ENCODE results near the gene GRIK3.

Gene GRIK3

DNA sequence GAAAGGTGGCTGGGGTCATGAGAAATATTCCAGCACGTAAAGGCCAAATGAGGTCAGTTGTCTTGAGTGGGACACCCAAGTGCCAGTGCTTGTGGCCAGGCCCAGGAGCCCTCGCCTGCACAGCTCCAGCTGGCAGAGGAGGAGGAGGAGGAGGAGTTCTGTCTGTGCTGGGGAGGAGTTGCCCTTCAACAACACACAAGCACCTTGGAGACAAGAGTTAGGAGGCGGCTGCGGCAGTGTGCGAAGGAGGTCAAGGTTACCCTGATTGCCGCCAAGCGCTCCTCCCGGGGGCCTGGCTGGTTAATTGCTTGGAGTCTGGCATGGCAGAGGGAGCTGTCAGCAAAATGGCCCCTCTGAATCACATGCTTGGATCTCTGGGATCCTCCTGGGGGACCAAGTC, 45.1 kb downstream of the GRIK3 start:
- TF ChIP-seq, protein P1, sequence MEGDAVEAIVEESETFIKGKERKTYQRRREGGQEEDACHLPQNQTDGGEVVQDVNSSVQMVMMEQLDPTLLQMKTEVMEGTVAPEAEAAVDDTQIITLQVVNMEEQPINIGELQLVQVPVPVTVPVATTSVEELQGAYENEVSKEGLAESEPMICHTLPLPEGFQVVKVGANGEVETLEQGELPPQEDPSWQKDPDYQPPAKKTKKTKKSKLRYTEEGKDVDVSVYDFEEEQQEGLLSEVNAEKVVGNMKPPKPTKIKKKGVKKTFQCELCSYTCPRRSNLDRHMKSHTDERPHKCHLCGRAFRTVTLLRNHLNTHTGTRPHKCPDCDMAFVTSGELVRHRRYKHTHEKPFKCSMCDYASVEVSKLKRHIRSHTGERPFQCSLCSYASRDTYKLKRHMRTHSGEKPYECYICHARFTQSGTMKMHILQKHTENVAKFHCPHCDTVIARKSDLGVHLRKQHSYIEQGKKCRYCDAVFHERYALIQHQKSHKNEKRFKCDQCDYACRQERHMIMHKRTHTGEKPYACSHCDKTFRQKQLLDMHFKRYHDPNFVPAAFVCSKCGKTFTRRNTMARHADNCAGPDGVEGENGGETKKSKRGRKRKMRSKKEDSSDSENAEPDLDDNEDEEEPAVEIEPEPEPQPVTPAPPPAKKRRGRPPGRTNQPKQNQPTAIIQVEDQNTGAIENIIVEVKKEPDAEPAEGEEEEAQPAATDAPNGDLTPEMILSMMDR (IDR thresholded peaks at IDR 0.05; ENCODE audit: extremely low read depth, missing control alignments) = no peak
- DNase-seq (ENCODE audit: low spot score) = no peak

DNA sequence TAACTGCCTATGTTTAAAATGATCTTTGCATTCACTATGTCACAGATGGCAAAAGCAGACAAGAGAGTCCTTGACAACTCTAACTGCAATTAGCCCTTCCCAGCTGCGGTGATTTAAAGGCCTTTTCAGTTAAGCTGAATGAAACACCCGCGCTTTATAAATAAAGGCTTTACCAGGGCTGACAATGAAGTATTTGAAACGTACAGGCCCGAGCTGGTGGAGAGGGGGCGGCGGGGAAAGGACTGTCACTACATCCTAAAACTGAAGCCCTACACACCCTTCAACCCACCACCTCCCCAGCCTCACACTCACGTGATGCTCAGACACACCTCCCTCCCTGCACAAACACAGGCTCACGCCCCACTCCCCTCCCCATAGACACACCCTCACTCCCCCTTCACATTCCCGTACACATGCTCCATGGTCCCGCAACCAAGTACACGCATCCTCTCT, 45.5 kb downstream of the GRIK3 start:
- TF ChIP-seq, protein P1 (IDR thresholded peaks at IDR 0.05; ENCODE audit: extremely low read depth, missing control alignments) = no peak

DNA sequence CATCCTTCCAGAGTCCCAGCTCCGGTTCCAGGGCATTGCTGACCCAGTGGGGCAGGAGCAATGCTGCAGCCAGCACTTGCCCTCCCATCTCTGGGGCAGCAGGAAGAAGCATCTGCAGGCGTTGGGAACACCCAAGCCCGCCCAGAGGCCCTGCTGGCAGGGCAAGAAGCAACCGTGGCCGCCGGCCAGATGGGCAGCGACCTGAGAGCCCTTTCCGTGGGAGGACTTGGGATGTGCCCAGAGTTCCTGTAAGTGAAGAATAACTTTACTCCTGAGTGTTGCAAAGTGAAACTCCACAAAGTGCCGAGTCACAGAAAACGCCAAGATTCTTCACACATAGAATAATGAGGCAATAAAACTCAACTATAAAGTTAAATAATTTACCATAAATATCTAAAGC, 46.0 kb downstream of the GRIK3 start:
- TF ChIP-seq, protein P1 (IDR thresholded peaks at IDR 0.05; ENCODE audit: extremely low read depth, missing control alignments) = no peak
- DNase-seq (ENCODE audit: low spot score) = no peak

More for the DNA sequence above, 45.5 kb downstream of the GRIK3 start:
- no peak for DNase-seq (ENCODE audit: low spot score)

DNA sequence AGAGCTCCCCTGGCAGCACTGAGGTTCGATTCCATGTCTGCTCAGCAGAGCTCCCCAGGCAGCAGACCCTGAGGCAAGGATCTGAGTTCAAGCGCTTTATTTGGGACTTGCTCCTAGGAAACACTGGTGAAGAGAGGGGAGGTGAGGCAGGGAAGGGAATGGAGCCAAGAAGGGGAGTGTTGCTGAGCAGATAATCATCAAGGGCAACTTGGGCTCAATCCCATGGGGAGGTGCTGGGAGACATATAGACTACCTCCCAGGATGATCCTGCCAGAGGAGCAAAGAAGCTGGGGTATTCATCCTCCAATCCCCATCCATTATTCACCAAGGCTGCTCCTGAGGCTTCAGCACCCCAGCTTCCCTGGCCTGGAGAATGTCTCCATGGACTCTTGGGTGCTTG, 47.0 kb downstream of the GRIK3 start:
- TF ChIP-seq, protein P1 (IDR thresholded peaks at IDR 0.05; ENCODE audit: extremely low read depth, missing control alignments) = no peak
- no peak for DNase-seq (ENCODE audit: low spot score)

GRCh38 chr1:36986241-36986985, 47.9 kb downstream of the GRIK3 start:
- DNase-seq (ENCODE audit: low spot score) = no peak

GRCh38 chr1:36984675-36985074, 49.6 kb downstream of the GRIK3 start:
- DNase-seq (ENCODE audit: low spot score) = no peak
- TF ChIP-seq, protein P1 (IDR thresholded peaks at IDR 0.05; ENCODE audit: extremely low read depth, missing control alignments) = no peak

More at GRCh38 chr1:36986241-36986985, 47.9 kb downstream of the GRIK3 start:
- TF ChIP-seq, protein P1 (IDR thresholded peaks at IDR 0.05; ENCODE audit: extremely low read depth, missing control alignments) = no peak

DNA sequence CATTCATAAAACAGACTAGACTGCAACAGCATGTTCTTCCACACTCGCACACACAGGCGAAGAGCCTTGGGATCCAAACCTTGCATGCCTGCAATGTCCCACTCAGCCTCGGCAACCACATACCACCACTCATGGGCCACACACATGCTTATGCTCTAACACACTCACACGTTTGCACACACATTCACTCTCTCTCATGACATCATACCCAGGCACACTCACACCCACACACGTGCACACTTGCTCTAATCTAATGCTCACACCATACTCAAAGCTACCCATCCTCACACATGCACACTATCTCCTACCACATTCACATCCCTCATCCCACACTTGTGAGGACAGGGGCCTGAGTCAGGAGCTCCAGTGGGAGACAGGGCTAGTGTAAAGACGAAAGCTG, 50.3 kb downstream of the GRIK3 start:
- DNase-seq (ENCODE audit: low spot score) = no peak
- TF ChIP-seq, protein P1 (IDR thresholded peaks at IDR 0.05; ENCODE audit: extremely low read depth, missing control alignments) = no peak
